HepG2 (cell line): ENCODE results near the gene ZBTB20. TPM values are rescaled to one million over a fixed set of nuclear protein-coding genes. Genes with fewer than 3 reads are reported as not detected.

Experiments used
- ATAC-seq: fragments of 200-7000 bp; cut with Tn5 transposase; 3 replicates; pipeline ENCODE4 v1.9.1; 2020; ENCODE audit warnings: mild to moderate bottlenecking, moderate library complexity
- BruUV-seq: library from RNA; stranded (reverse); fragments of 400-500 nt; replicated peaks from 2 replicates; lab custom pipeline; 2021; lab: Mats Ljungman, UMichigan
- CTCF ChIA-PET: fragments of 300-600 bp; formaldehyde crosslinking; extraction: SDS; loops from one replicate; lab custom pipeline; 2021; ENCODE audit warnings: low total read pairs, inconsistent platforms, low intra/inter-chr PET ratio; lab: Yijun Ruan, JAX
- POLR2A ChIA-PET: fragments of 350-600 bp; sonication (Branson Sonifier 250); formaldehyde crosslinking; loops from one replicate; lab custom pipeline; 2020; ENCODE audit warnings: antibody characterized with exemption, inconsistent platforms; lab: Yijun Ruan, JAX
- DNase-seq: peaks from one replicate; pipeline ENCODE4 v3.0.0-alpha.2; 2015; ENCODE audit warnings: low spot score
- FAIRE-seq: peaks from 3 replicates; lab custom pipeline; 2011; peaks lifted over from hg19 to GRCh38; lab: Jason Lieb, UNC
- H2AFZ ChIP-seq: one replicate; pipeline ENCODE4 v1.6.1; 2011; ENCODE audit warnings: low read length, inconsistent platforms
- H3K27ac ChIP-seq: fragments of 300-600 bp; 3 replicates; pipeline ENCODE4 v1.8.0; 2011; ENCODE audit warnings: mixed run types, mild to moderate bottlenecking, mixed read lengths, low read length, inconsistent platforms; ENCODE audit not compliant: insufficient read depth; ENCODE audit errors: extremely low read length
- H3K27me3 ChIP-seq, 2 experiments: fragments of 200-600 bp in 1 of 2; 2 replicates in 1 of 2; 3 replicates in 1 of 2; pipeline versions ENCODE4 v1.6.0 to v1.8.0; 2011; ENCODE audit warnings: low read length in 2 of 2, mild to moderate bottlenecking in 2 of 2, moderate library complexity in 2 of 2, inconsistent platforms in 1 of 2; ENCODE audit not compliant: insufficient read depth in 2 of 2, control insufficient read depth in 1 of 2
- H3K36me3 ChIP-seq, 2 experiments: fragments of 200-600 bp in 1 of 2; replicated peaks in 1 of 2; 2 replicates in 1 of 2; 3 replicates in 1 of 2; pipeline versions ENCODE4 v1.5.1 to v1.8.0; 2011; ENCODE audit warnings: low read length in 2 of 2, inconsistent platforms in 1 of 2; ENCODE audit not compliant: insufficient read depth in 2 of 2, control insufficient read depth in 1 of 2
- H3K4me1 ChIP-seq: 2 replicates; pipeline ENCODE4 v1.5.1; 2012; ENCODE audit warnings: low read length, inconsistent platforms; ENCODE audit not compliant: insufficient read depth
- H3K4me2 ChIP-seq: 2 replicates; pipeline ENCODE4 v1.6.0; 2011; ENCODE audit warnings: low read depth, low read length, inconsistent platforms
- H3K4me3 ChIP-seq, 3 experiments: fragments of 200-600 bp in 1 of 3; sonication (generic), shearing (Covaris generic) in 1 of 3; replicated peaks in 1 of 3; 2 replicates each; pipeline ENCODE4 v1.5.1; 2011 to 2016; ENCODE audit warnings: low read length in 3 of 3, inconsistent platforms in 2 of 3, low read depth in 2 of 3, mild to moderate bottlenecking in 2 of 3, control low read depth in 1 of 3, mixed read lengths in 1 of 3; ENCODE audit not compliant: insufficient read depth in 1 of 3
- H3K79me2 ChIP-seq: one replicate; pipeline ENCODE4 v1.6.1; 2011; ENCODE audit warnings: low read length, inconsistent platforms; ENCODE audit not compliant: insufficient read depth
- H3K9ac ChIP-seq: 2 replicates; pipeline ENCODE4 v1.6.0; 2011; ENCODE audit warnings: mild to moderate bottlenecking, low read depth, low read length, inconsistent platforms; ENCODE audit not compliant: insufficient read depth
- H3K9me3 ChIP-seq: 2 replicates; pipeline ENCODE4 v1.5.1; 2012; ENCODE audit warnings: mild to moderate bottlenecking, low read length
- H4K20me1 ChIP-seq: 2 replicates; pipeline ENCODE4 v1.6.0; 2011; ENCODE audit warnings: inconsistent platforms, mild to moderate bottlenecking, low read length, moderate library complexity; ENCODE audit not compliant: insufficient read depth
- BCLAF1 ChIP-seq: fragments of 450-650 bp; IDR thresholded peaks from 2 replicates; pipeline ENCODE4 v1.6.1; 2017; ENCODE audit warnings: mild to moderate bottlenecking
- FOXJ3 ChIP-seq: sonication (generic); formaldehyde crosslinking; IDR thresholded peaks from 2 replicates; pipeline ENCODE4 v1.4.0; 2020; ENCODE audit warnings: missing genetic modification reagents, mild to moderate bottlenecking, borderline replicate concordance
- ZNF280D ChIP-seq: sonication (generic); formaldehyde crosslinking; IDR thresholded peaks from 2 replicates; pipeline ENCODE4 v1.5.1; 2020; ENCODE audit warnings: mild to moderate bottlenecking, missing genetic modification reagents
- ZNF337 ChIP-seq: sonication (generic); formaldehyde crosslinking; IDR thresholded peaks from 2 replicates; pipeline ENCODE4 v1.5.1; 2020; ENCODE audit warnings: missing genetic modification reagents, low read depth, mild to moderate bottlenecking, borderline replicate concordance
- ZNF660 ChIP-seq: sonication (generic); formaldehyde crosslinking; IDR thresholded peaks from 2 replicates; pipeline ENCODE4 v1.5.1; 2020; ENCODE audit warnings: mild to moderate bottlenecking, low read depth, missing genetic modification reagents, borderline replicate concordance
- ZNF672 ChIP-seq: sonication (generic); formaldehyde crosslinking; IDR thresholded peaks from 2 replicates; pipeline ENCODE4 v1.8.1; 2022; ENCODE audit warnings: missing genetic modification reagents
- WGBS: methylation state at CpG from one replicate; pipeline ENCODE4 v1.1.6; 2017; ENCODE audit warnings: low lambda C conversion rate; 5-methylcytosine and 5-hydroxymethylcytosine counted together
- in situ Hi-C: cut with HindIII; loops from 2 replicates; pipeline ENCODE4 v1.10.0; 2017; ENCODE audit warnings: low pct_unique_long_range_greater_than_20kb; ENCODE audit not compliant: extremely low pct_ligation_motif_present
- intact Hi-C: fragments of 100-400 bp; cut with micrococcal nuclease; formaldehyde crosslinking; loops from one replicate; pipeline ENCODE4 v1.10.0; 2022; ENCODE audit not compliant: unreplicated experiment
- polyA plus RNA-seq, 8 experiments: library from polyadenylated mRNA; depleted of rRNA in 3 of 8; stranded (reverse) in 7 of 8; unstranded in 1 of 8; fragments of >200 nt; fragmentation: Illumina TruSeq in 4 of 8; extraction: Trizol in 4 of 8; gene quantifications; 2 replicates each; pipeline versions ENCODE4 v1.2.1 to v1.2.3, GENCODE V29; 2011 to 2016; ENCODE audit warnings: low read depth in 4 of 8, missing spikeins in 1 of 8, mixed read lengths in 1 of 8; ENCODE audit not compliant: insufficient read depth in 1 of 8
- total RNA-seq, 5 experiments: library from RNA; depleted of rRNA; stranded (reverse); fragments of >200 nt; fragmentation: Illumina TruSeq; extraction: Trizol; gene quantifications; 2 replicates each; pipeline ENCODE4 v1.2.3, GENCODE V29; 2016; ENCODE audit warnings: low read depth in 1 of 5

The ZBTB20 gene
- total and polyA plus RNA-seq, 2 of the 13 experiments (the other 11 are each of a cell fraction or from before 2014, with no cell fraction given): 1.9 to 8.8 TPM

- H3K4me1 ChIP-seq: peaks cover 20% of the 10 kb centered on the region
- BruUV-seq: no TSS peak
- CTCF ChIA-PET: no interaction called here
- H3K9me3 ChIP-seq: no peaks in the 10 kb centered on the region
- intact Hi-C loops (no loop called here), in situ Hi-C loops (no loop called here)
- no peak overlapping the region for H3K27ac ChIP-seq
- H4K20me1 ChIP-seq: no peaks in the 10 kb centered on the region
- no peak overlapping the region for H3K4me3 ChIP-seq
- no peaks in the 10 kb centered on the region for H3K27me3 ChIP-seq
- no peaks in the 10 kb centered on the region for H3K36me3 ChIP-seq
- 92% methylated on average over 2 of the region's 2 CpGs for WGBS
- FAIRE-seq: no peak
- no peak overlapping the region for H2AFZ ChIP-seq
- no peak overlapping the region for H3K9ac ChIP-seq
- POLR2A ChIA-PET: no interaction called here
- H3K79me2 ChIP-seq: no peaks in the 10 kb centered on the region
- TF ChIP-seq FOXJ3 (CRISPR knock-in tag) (no peak), ZNF280D (no peak), BCLAF1 (no peak), ZNF660 (no peak), ZNF337 (CRISPR knock-in tag) (no peak), ZNF672 (CRISPR knock-in tag) (no peak)
- ATAC-seq: no peak
- DNase-seq: no peak
- H3K4me2 ChIP-seq: no peak overlapping the region
Observed at GRCh38 chr3:114756506-114757279, 390.4 kb downstream of the ZBTB20 start.
